K562 (cell line): ENCODE data around the gene ADGRB3. TPM values are rescaled to one million over a fixed set of nuclear protein-coding genes. Genes with fewer than 3 reads are reported as not detected.

ENCODE experiments used
- ARID4B ChIP-seq: sonication (generic); formaldehyde crosslinking; IDR thresholded peaks from 2 replicates; pipeline ENCODE4 v1.8.0; 2022; ENCODE audit warnings: mild to moderate bottlenecking, missing genetic modification reagents
- ERF ChIP-seq: fragments of 450-650 bp; formaldehyde crosslinking; IDR thresholded peaks from 2 replicates; pipeline ENCODE4 v1.4.0; 2020; ENCODE audit warnings: mild to moderate bottlenecking, mixed read lengths
- FOS ChIP-seq: IDR thresholded peaks from 3 replicates; pipeline ENCODE4 v1.6.1; 2011; ENCODE audit not compliant: insufficient read length; ENCODE audit errors: extremely low read depth
- KAT7 ChIP-seq: sonication (generic); formaldehyde crosslinking; IDR thresholded peaks from 2 replicates; pipeline ENCODE4 v1.8.0; 2022; ENCODE audit warnings: missing genetic modification reagents, mild to moderate bottlenecking, borderline replicate concordance
- MTA2 ChIP-seq: fragments of 450-650 bp; IDR thresholded peaks from 2 replicates; pipeline ENCODE4 v1.6.1; 2016; ENCODE audit warnings: low read depth
- RBM14 ChIP-seq: fragments of 200-400 bp; formaldehyde crosslinking; IDR thresholded peaks from 2 replicates; pipeline ENCODE4 v1.6.1; 2018; ENCODE audit warnings: low read depth, mild to moderate bottlenecking, low read length, moderate library complexity, borderline replicate concordance; ENCODE audit not compliant: insufficient read depth
- STAG1 ChIP-seq: sonication (generic); formaldehyde crosslinking; IDR thresholded peaks from 2 replicates; pipeline ENCODE4 v1.5.0; 2020; ENCODE audit warnings: missing genetic modification reagents, borderline replicate concordance
- ZBTB40 ChIP-seq, 2 experiments: fragments of 450-650 bp in 1 of 2; sonication (generic) in 1 of 2; formaldehyde crosslinking in 1 of 2; IDR thresholded peaks; 2 replicates each; pipeline versions ENCODE4 v1.7.1 to v1.9.0; 2016 to 2022; ENCODE audit warnings: inconsistent platforms in 1 of 2, mild to moderate bottlenecking in 1 of 2, missing genetic modification reagents in 1 of 2
- ZFPM2 ChIP-seq: fragments of 250-450 bp; sonication (Bioruptor Pico); IDR thresholded peaks from 2 replicates; pipeline ENCODE4 v1.5.1; 2022; ENCODE audit warnings: mild to moderate bottlenecking
- ZNF354B ChIP-seq: fragments of 250-450 bp; sonication (Bioruptor Pico); IDR thresholded peaks from 2 replicates; pipeline ENCODE4 v1.4.0; 2020
- ZNF780A ChIP-seq: fragments of 250-450 bp; sonication (Bioruptor Pico); IDR thresholded peaks from 2 replicates; pipeline ENCODE4 v1.5.0; 2021; ENCODE audit warnings: mild to moderate bottlenecking
- polyA plus RNA-seq, 8 experiments: library from polyadenylated mRNA; depleted of rRNA in 4 of 8; stranded (reverse) in 5 of 8; unstranded in 3 of 8; fragments of >200 nt; fragmentation: Nextera tagmentation in 2 of 8; fragmentation: Illumina TruSeq in 1 of 8; extraction: Ambion mirVana in 2 of 8; extraction: Trizol in 1 of 8; gene quantifications; 2 replicates each; pipeline versions ENCODE4 v1.2.1 to v1.2.3, GENCODE V29; 2011 to 2014; ENCODE audit warnings: inconsistent platforms in 1 of 8, missing spikeins in 1 of 8
- total RNA-seq, 7 experiments: library from RNA; depleted of rRNA in 6 of 7; stranded (reverse); fragments of >200 nt in 6 of 7; fragmentation: Illumina TruSeq in 2 of 7; extraction: Trizol in 2 of 7; gene quantifications; 2 replicates each; pipeline versions ENCODE4 v1.2.1 to v1.2.3, GENCODE V29; 2011 to 2021; ENCODE audit warnings: low replicate concordance in 1 of 7
- TF ChIP-seq, protein P1 (sequence below): fragments of 250-450 bp; sonication (Bioruptor Pico); IDR thresholded peaks from 2 replicates; pipeline ENCODE4 v1.5.1; 2021; ENCODE audit warnings: mild to moderate bottlenecking

Gene ADGRB3
- total and polyA plus RNA-seq, 9 of the 15 experiments (the other 6 are each of a cell fraction or from before 2014, with no cell fraction given) = 0.90 to 7.8 (median 2.4) TPM

GRCh38 chr6:69311888-69312287 lies 676.8 kb downstream of the ADGRB3 start (continued):
- TF ChIP-seq ZBTB40 (IDR thresholded peaks at IDR 0.05) (no peak), ZBTB40 (CRISPR knock-in tag; IDR thresholded peaks at IDR 0.05) (no peak), MTA2 (no peak), RBM14 (no peak), ERF (CRISPR knock-in tag) (no peak), KAT7 (CRISPR knock-in tag) (no peak), STAG1 (CRISPR knock-in tag) (no peak), ZFPM2 (CRISPR knock-in tag) (no peak), ARID4B (no peak), FOS (no peak), ZNF354B (no peak), ZNF780A (CRISPR knock-in tag) (no peak)
- TF ChIP-seq, protein P1, sequence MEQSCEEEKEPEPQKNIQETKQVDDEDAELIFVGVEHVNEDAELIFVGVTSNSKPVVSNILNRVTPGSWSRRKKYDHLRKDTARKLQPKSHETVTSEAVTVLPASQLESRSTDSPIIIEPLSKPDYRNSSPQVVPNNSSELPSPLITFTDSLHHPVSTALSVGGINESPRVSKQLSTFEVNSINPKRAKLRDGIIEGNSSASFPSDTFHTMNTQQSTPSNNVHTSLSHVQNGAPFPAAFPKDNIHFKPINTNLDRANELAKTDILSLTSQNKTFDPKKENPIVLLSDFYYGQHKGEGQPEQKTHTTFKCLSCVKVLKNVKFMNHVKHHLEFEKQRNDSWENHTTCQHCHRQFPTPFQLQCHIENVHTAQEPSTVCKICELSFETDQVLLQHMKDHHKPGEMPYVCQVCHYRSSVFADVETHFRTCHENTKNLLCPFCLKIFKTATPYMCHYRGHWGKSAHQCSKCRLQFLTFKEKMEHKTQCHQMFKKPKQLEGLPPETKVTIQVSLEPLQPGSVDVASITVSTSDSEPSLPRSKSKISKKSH (CRISPR knock-in tag) = no peak
